MM.1S (cell line): ENCODE results near the gene NAE1.

ENCODE experiments used
- DNase-seq: peaks from one replicate; pipeline ENCODE4 v3.0.0-alpha.2; 2015
- H2AFZ ChIP-seq: fragments of 300-600 bp; sonication (generic); 2 replicates; pipeline ENCODE4 v1.6.0; 2016; ENCODE audit warnings: antibody characterized with exemption, low read length
- H3F3A ChIP-seq: fragments of 300-600 bp; sonication (generic); 2 replicates; pipeline ENCODE4 v1.6.1; 2016; ENCODE audit warnings: mild to moderate bottlenecking, antibody characterized with exemption, low read length, moderate library complexity, mixed read lengths; ENCODE audit not compliant: insufficient read depth
- H3K27ac ChIP-seq: fragments of 300-600 bp; sonication (generic); 2 replicates; pipeline ENCODE4 v1.5.1; 2016; ENCODE audit warnings: mild to moderate bottlenecking, low read length
- H3K27me3 ChIP-seq: fragments of 300-600 bp; sonication (generic); replicated peaks from 2 replicates; pipeline ENCODE4 v1.6.0; 2016; ENCODE audit warnings: low read length; ENCODE audit not compliant: insufficient read depth
- H3K36me3 ChIP-seq: fragments of 300-600 bp; sonication (generic); replicated peaks from 2 replicates; pipeline ENCODE4 v1.6.1; 2016; ENCODE audit warnings: mild to moderate bottlenecking, low read length, mixed read lengths; ENCODE audit not compliant: insufficient read depth
- H3K4me1 ChIP-seq: fragments of 300-600 bp; sonication (generic); 2 replicates; pipeline ENCODE4 v1.6.1; 2016; ENCODE audit warnings: low read length, mixed read lengths
- H3K4me2 ChIP-seq: fragments of 300-600 bp; sonication (generic); 2 replicates; pipeline ENCODE4 v1.6.0; 2016; ENCODE audit warnings: low read depth, low read length
- H3K4me3 ChIP-seq: fragments of 300-600 bp; sonication (generic); 2 replicates; pipeline ENCODE4 v1.5.1; 2016; ENCODE audit warnings: low read length, mixed read lengths
- H3K79me2 ChIP-seq: fragments of 300-600 bp; sonication (generic); 2 replicates; pipeline ENCODE4 v1.6.1; 2016; ENCODE audit warnings: mixed run types, low read length, mixed read lengths
- H3K9ac ChIP-seq: fragments of 300-600 bp; sonication (generic); 2 replicates; pipeline ENCODE4 v1.6.1; 2016; ENCODE audit warnings: low read length, mixed read lengths
- H3K9me2 ChIP-seq: fragments of 300-600 bp; sonication (generic); replicated peaks from 2 replicates; pipeline ENCODE4 v1.6.1; 2016; ENCODE audit warnings: mild to moderate bottlenecking, low read length, mixed read lengths; ENCODE audit not compliant: insufficient read depth
- H3K9me3 ChIP-seq: fragments of 300-600 bp; sonication (generic); replicated peaks from 2 replicates; pipeline ENCODE4 v1.6.1; 2016; ENCODE audit warnings: mild to moderate bottlenecking, low read length, mixed read lengths; ENCODE audit not compliant: insufficient read depth
- H4K20me1 ChIP-seq: fragments of 300-600 bp; sonication (generic); 2 replicates; pipeline ENCODE4 v1.6.1; 2016; ENCODE audit warnings: mild to moderate bottlenecking, low read length, moderate library complexity, mixed read lengths; ENCODE audit not compliant: insufficient read depth
- CTCF ChIP-seq: fragments of 300-600 bp; sonication (generic); IDR thresholded peaks from 2 replicates; pipeline ENCODE4 v1.5.1; 2016; ENCODE audit warnings: antibody characterized with exemption, low read length, mixed read lengths
- EZH2 ChIP-seq: fragments of 300-600 bp; sonication (generic); optimal IDR thresholded peaks from 2 replicates; pipeline ENCODE3; 2017; ENCODE audit warnings: low read depth, mild to moderate bottlenecking, antibody characterized with exemption, low read length, mixed read lengths
- EZH2phosphoT487 ChIP-seq: fragments of 300-600 bp; sonication (generic); IDR thresholded peaks from 2 replicates; pipeline ENCODE4 v1.6.1; 2018; ENCODE audit warnings: antibody characterized with exemption, low read length

Gene NAE1

DNA sequence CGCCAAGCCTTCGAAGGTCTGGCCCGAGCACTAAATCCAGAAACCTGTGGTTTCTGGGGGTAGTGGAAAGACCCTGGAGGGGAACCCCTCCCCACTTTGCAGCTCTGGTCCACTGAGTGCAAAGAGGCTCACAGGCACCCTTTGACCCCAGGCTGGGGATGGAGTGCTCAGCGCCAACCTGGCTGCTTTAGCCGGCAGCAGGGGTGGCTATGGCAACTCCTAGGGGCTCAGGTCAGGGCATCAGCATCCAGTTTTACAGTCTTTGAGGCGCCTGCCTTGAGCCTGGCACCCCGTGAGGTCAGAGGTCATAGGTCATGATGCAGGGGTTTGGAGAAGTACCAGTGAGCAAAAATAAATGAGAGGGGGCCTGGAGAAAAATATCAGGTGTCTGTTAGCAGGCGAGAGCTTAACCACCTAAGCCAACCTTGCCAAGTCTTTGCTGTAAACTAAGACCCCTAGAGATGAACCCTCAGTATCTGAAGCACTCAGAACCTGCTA lies 31.3 kb upstream of the NAE1 start:
- no peaks in the 10 kb centered on the region for H4K20me1 ChIP-seq
- H3K79me2 ChIP-seq = no peaks in the 10 kb centered on the region
- H3K27ac ChIP-seq = no peak overlapping the region
- H3K4me3 ChIP-seq = no peak overlapping the region
- no peaks in the 10 kb centered on the region for H3K9me2 ChIP-seq
- no peaks in the 10 kb centered on the region for H3K27me3 ChIP-seq
- no peaks in the 10 kb centered on the region for H3K4me1 ChIP-seq
- no peak for DNase-seq
- no peaks in the 10 kb centered on the region for H3K9me3 ChIP-seq
- no peak overlapping the region for H3K4me2 ChIP-seq
- no peaks in the 10 kb centered on the region for H3K36me3 ChIP-seq
- H3K9ac ChIP-seq = no peak overlapping the region
- no peaks in the 10 kb centered on the region for H3F3A ChIP-seq
- H2AFZ ChIP-seq = no peak overlapping the region
- TF ChIP-seq EZH2 (no peak), EZH2phosphoT487 (no peak), CTCF (no peak)

- H3K9ac ChIP-seq = no peak overlapping the region
- no peaks in the 10 kb centered on the region for H3K36me3 ChIP-seq
- no peak overlapping the region for H3K4me2 ChIP-seq
- DNase-seq = no peak
- TF ChIP-seq CTCF = no peak
- no peak for TF ChIP-seq EZH2phosphoT487
- TF ChIP-seq EZH2 = no peak
- no peaks in the 10 kb centered on the region for H3F3A ChIP-seq
- no peak overlapping the region for H3K4me3 ChIP-seq
- no peaks in the 10 kb centered on the region for H4K20me1 ChIP-seq
- no peaks in the 10 kb centered on the region for H3K9me3 ChIP-seq
- H3K27ac ChIP-seq = no peak overlapping the region
- H3K9me2 ChIP-seq = no peaks in the 10 kb centered on the region
- H3K27me3 ChIP-seq = no peaks in the 10 kb centered on the region
- H3K4me1 ChIP-seq = no peaks in the 10 kb centered on the region
- H3K79me2 ChIP-seq = no peaks in the 10 kb centered on the region
- H2AFZ ChIP-seq = no peak overlapping the region
Observed at GRCh38 chr16:66859397-66860068, 28.8 kb upstream of the NAE1 start.

DNA sequence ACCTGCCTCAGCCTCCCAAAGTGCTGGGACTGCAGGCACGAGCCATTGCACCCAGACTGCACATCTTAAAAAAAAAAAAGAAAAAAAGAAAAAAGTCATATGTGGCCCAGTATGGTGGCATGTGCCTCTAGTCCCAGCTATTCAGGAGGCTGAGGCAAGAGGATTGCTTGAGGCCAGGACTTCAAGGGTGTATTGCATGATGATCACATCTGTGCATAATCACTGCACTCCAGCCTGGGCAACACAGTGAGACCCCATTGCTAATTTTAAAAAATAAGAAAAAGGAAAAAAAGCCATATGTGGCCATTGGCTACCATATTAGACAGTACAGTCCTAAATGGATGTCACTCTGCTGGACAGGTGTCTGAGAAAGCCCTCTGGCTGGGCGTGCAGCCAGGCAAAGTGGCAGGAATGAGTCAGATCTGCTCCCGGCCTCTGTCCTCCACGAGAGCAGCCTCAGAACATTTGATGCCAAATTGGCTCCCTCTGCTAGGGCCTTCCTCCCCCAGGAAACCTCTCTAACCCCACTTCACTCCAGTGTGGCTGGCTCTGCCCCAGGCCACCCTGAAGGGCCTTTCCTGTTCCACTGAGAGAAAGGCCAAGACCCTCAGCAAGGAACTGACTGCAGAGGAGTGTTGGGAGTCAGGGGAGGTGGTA lies 28.1 kb upstream of the NAE1 start:
- H3K4me2 ChIP-seq = no peak overlapping the region
- H3K9me2 ChIP-seq = no peaks in the 10 kb centered on the region
- H3K27ac ChIP-seq = no peak overlapping the region
- H3K27me3 ChIP-seq = no peaks in the 10 kb centered on the region
- H3K9ac ChIP-seq = no peak overlapping the region
- no peaks in the 10 kb centered on the region for H3K9me3 ChIP-seq
- no peak overlapping the region for H3K4me3 ChIP-seq
- H4K20me1 ChIP-seq = no peaks in the 10 kb centered on the region
- no peaks in the 10 kb centered on the region for H3F3A ChIP-seq
- no peaks in the 10 kb centered on the region for H3K4me1 ChIP-seq
- H3K36me3 ChIP-seq = no peaks in the 10 kb centered on the region
- H2AFZ ChIP-seq = no peak overlapping the region
- DNase-seq = no peak
- no peaks in the 10 kb centered on the region for H3K79me2 ChIP-seq
- no peak for TF ChIP-seq CTCF
- TF ChIP-seq EZH2 = no peak
- TF ChIP-seq EZH2phosphoT487 = no peak
